Retinal pigment epithelial cell (primary cell): Measurements from ENCODE around the gene CSNK2B.

ENCODE experiments used
- DNase-seq: peaks from one replicate; pipeline ENCODE4 v3.0.0-alpha.2; 2010; ENCODE audit warnings: low read depth
- H3K4me3 ChIP-seq: 2 replicates; pipeline ENCODE4 v1.5.1; 2011; ENCODE audit warnings: mild to moderate bottlenecking, low read length, control low read depth, moderate library complexity
- CTCF ChIP-seq: conservative IDR thresholded peaks from 2 replicates; pipeline ENCODE4 v1.5.1; 2011; ENCODE audit warnings: low read depth, low read length, control low read depth, inconsistent platforms

CSNK2B gene

GRCh38 chr6:31665501-31666336 lies at the start of gene CSNK2B:
Gene CSNK2B (plus strand): TSS chr6:31666080. CDS start chr6:31666832, 752 bp downstream.
- TF ChIP-seq CTCF: peak; percentile 15
- peak within 1 kb of the TSS; percentile 94 for H3K4me3 ChIP-seq
- DNase-seq: peak; percentile 91

GRCh38 chr6:31617010-31617409 lies 48.9 kb upstream of the CSNK2B start:
- DNase-seq: no peak
- no peak overlapping the region for H3K4me3 ChIP-seq
- no peak for TF ChIP-seq CTCF

GRCh38 chr6:31619805-31620585 lies 45.9 kb upstream of the CSNK2B start:
- TF ChIP-seq CTCF: no peak
- DNase-seq: peak; percentile 98
- H3K4me3 ChIP-seq: peak overlapping the region; percentile 59

- peak within 1 kb of the TSS; percentile 80 for H3K4me3 ChIP-seq
- no peak for DNase-seq
- no peak for TF ChIP-seq CTCF
Observed at GRCh38 chr6:31620586-31621319, 45.1 kb upstream of the CSNK2B start, which contains the start of gene PRRC2A. Gene PRRC2A (plus strand): TSS chr6:31620715. CDS start chr6:31622790, 2,075 bp downstream.

- DNase-seq: no peak
- TF ChIP-seq CTCF: no peak
- H3K4me3 ChIP-seq: peak overlapping the region; percentile 80
Observed at GRCh38 chr6:31621320-31621939, 44.5 kb upstream of the CSNK2B start.

GRCh38 chr6:31621991-31622390 lies 43.9 kb upstream of the CSNK2B start:
- no peak for DNase-seq
- TF ChIP-seq CTCF: no peak
- peak overlapping the region; percentile 80 for H3K4me3 ChIP-seq
